Mesenchymal stem cell (in vitro differentiated cells and primary cell): ENCODE data around the gene RPS15.

ENCODE experiments used
- DNase-seq: peaks from one replicate; pipeline ENCODE4 v3.0.0-alpha.2; 2013
- H2AFZ ChIP-seq: one replicate; pipeline ENCODE4 v1.6.1; 2013; ENCODE audit warnings: low read depth, mild to moderate bottlenecking, control low read depth, inconsistent platforms, low read length, moderate library complexity
- H2AK5ac ChIP-seq: 2 replicates; pipeline ENCODE4 v1.6.1; 2013; ENCODE audit warnings: low read length, moderate library complexity, mild to moderate bottlenecking, inconsistent platforms; ENCODE audit not compliant: severe bottlenecking
- H2BK120ac ChIP-seq: one replicate; pipeline ENCODE4 v1.6.1; 2013; ENCODE audit warnings: low read depth, mild to moderate bottlenecking, inconsistent platforms, low read length, moderate library complexity
- H2BK12ac ChIP-seq, 2 experiments: one replicate each; pipeline ENCODE4 v1.6.1; 2013; ENCODE audit warnings: inconsistent platforms in 2 of 2, low read length in 2 of 2, mild to moderate bottlenecking in 2 of 2, moderate library complexity in 2 of 2, control low read depth in 1 of 2
- H2BK15ac ChIP-seq: one replicate; pipeline ENCODE4 v1.6.1; 2013; ENCODE audit warnings: mild to moderate bottlenecking, low read depth, inconsistent platforms; ENCODE audit not compliant: poor library complexity, severe bottlenecking
- H2BK5ac ChIP-seq: 2 replicates; pipeline ENCODE4 v1.6.1; 2013; ENCODE audit warnings: low read depth, mild to moderate bottlenecking, low read length, control low read depth, inconsistent platforms; ENCODE audit not compliant: poor library complexity, severe bottlenecking
- H3K14ac ChIP-seq, 2 experiments: one replicate each; pipeline ENCODE4 v1.6.1; 2013; ENCODE audit warnings: inconsistent platforms in 2 of 2, low read length in 2 of 2, control low read depth in 1 of 2, mild to moderate bottlenecking in 1 of 2, moderate library complexity in 1 of 2
- H3K18ac ChIP-seq, 2 experiments: one replicate each; pipeline ENCODE4 v1.6.1; 2013; ENCODE audit warnings: inconsistent platforms in 2 of 2, low read length in 2 of 2, control low read depth in 1 of 2, low read depth in 1 of 2, mild to moderate bottlenecking in 1 of 2
- H3K23ac ChIP-seq, 2 experiments: one replicate each; pipeline ENCODE4 v1.6.1; 2013; ENCODE audit warnings: inconsistent platforms in 2 of 2, low read length in 2 of 2, mild to moderate bottlenecking in 2 of 2, moderate library complexity in 2 of 2, control low read depth in 1 of 2
- H3K27ac ChIP-seq: 2 replicates; pipeline ENCODE4 v1.5.1; 2013; ENCODE audit warnings: mild to moderate bottlenecking, moderate library complexity, low read length, control low read depth, inconsistent platforms; ENCODE audit not compliant: poor library complexity, severe bottlenecking
- H3K27me3 ChIP-seq, 2 experiments: 2 replicates each; pipeline versions ENCODE4 v1.6.1 to v1.7.0; 2013; ENCODE audit warnings: low read length in 2 of 2, mild to moderate bottlenecking in 2 of 2, moderate library complexity in 2 of 2, control low read depth in 1 of 2, inconsistent platforms in 1 of 2; ENCODE audit not compliant: control insufficient read depth in 1 of 2, insufficient read depth in 1 of 2
- H3K36me3 ChIP-seq, 2 experiments: 2 replicates each; pipeline versions ENCODE4 v1.6.1 to v1.7.0; 2013; ENCODE audit warnings: low read length in 2 of 2, control low read depth in 1 of 2, inconsistent platforms in 1 of 2, low read depth in 1 of 2, mild to moderate bottlenecking in 1 of 2; ENCODE audit not compliant: insufficient read depth in 2 of 2, control insufficient read depth in 1 of 2
- H3K4ac ChIP-seq, 2 experiments: one replicate each; pipeline ENCODE4 v1.6.1; 2013; ENCODE audit warnings: inconsistent platforms in 2 of 2, low read length in 2 of 2, mild to moderate bottlenecking in 2 of 2, moderate library complexity in 2 of 2, control low read depth in 1 of 2, low read depth in 1 of 2
- H3K4me1 ChIP-seq: 2 replicates; pipeline ENCODE4 v1.6.1; 2013; ENCODE audit warnings: low read depth, low read length, control low read depth; ENCODE audit not compliant: control insufficient read depth, insufficient read depth
- H3K4me2 ChIP-seq: 2 replicates; pipeline ENCODE4 v1.6.1; 2013; ENCODE audit warnings: low read length, mild to moderate bottlenecking, inconsistent platforms; ENCODE audit not compliant: poor library complexity, severe bottlenecking
- H3K4me3 ChIP-seq, 2 experiments: 2 replicates each; pipeline versions ENCODE4 v1.5.1 to v1.7.0; 2013; ENCODE audit warnings: low read length in 2 of 2, mild to moderate bottlenecking in 2 of 2, control low read depth in 1 of 2, low read depth in 1 of 2; ENCODE audit not compliant: insufficient read depth in 1 of 2
- H3K79me1 ChIP-seq: replicated peaks from 2 replicates; pipeline ENCODE4 v1.6.1; 2013; ENCODE audit warnings: mild to moderate bottlenecking, control low read depth, low read length, inconsistent platforms; ENCODE audit not compliant: poor library complexity, severe bottlenecking
- H3K9ac ChIP-seq: 2 replicates; pipeline ENCODE4 v1.7.0; 2013; ENCODE audit warnings: mild to moderate bottlenecking, low read length, moderate library complexity
- H3K9me3 ChIP-seq: 2 replicates; pipeline ENCODE4 v1.7.0; 2013; ENCODE audit warnings: mild to moderate bottlenecking, low read length; ENCODE audit not compliant: control insufficient read depth
- H4K8ac ChIP-seq: one replicate; pipeline ENCODE4 v1.6.1; 2013; ENCODE audit warnings: inconsistent platforms, mild to moderate bottlenecking, low read length, moderate library complexity
- H4K91ac ChIP-seq: one replicate; pipeline ENCODE4 v1.6.1; 2013; ENCODE audit warnings: mild to moderate bottlenecking, low read length, inconsistent platforms
- WGBS: methylation state at CpG from one replicate; pipeline ENCODE4 v1.1.7; 2013; ENCODE audit warnings: mixed read lengths; 5-methylcytosine and 5-hydroxymethylcytosine counted together

RPS15 gene

GRCh38 chr19:1489463-1490310, 51.5 kb downstream of the RPS15 start:
- Histone ChIP-seq H2AK5ac (no peak overlapping the region), H3K36me3 (peaks cover 0 to 11% of the 10 kb centered on the region in 2 experiments), H2BK5ac (peak overlapping the region; percentile 69), H3K14ac (peak overlapping the region in 1 of 2 experiments; percentile 61), H3K27me3 (peaks cover 3 to 34% of the 10 kb centered on the region in 2 experiments), H3K4me1 (peaks cover 19% of the 10 kb centered on the region), H3K4ac (peak overlapping the region in 1 of 2 experiments; percentile 54), H3K9ac (peak overlapping the region; percentile 76), H3K4me3 (peak overlapping the region; percentile 69 to 82), H2BK15ac (peak overlapping the region; percentile 84), H2BK12ac (peak overlapping the region in 1 of 2 experiments; percentile 57), H3K4me2 (peak overlapping the region; percentile 96), H3K18ac (peak overlapping the region; percentile 74 to 83), H3K27ac (no peak overlapping the region), H2AFZ (peak overlapping the region; percentile 30), H3K79me1 (peaks cover 5% of the 10 kb centered on the region), H3K9me3 (no peaks in the 10 kb centered on the region), H3K23ac (no peak overlapping the region), H4K91ac (peak overlapping the region; percentile 37), H2BK120ac (peak overlapping the region; percentile 38), H4K8ac (peak overlapping the region; percentile 92)
- no peak for DNase-seq
- WGBS, result 49% methylated on average over 36 of the region's 37 CpGs
